Stomach (tissue), 9 donors: Measurements from ENCODE around the gene SLC29A1. TPM values are rescaled to one million over a fixed set of nuclear protein-coding genes. Genes with fewer than 3 reads are reported as not detected.

ENCODE experiments used
- DNase-seq, 2 donors: peaks; one replicate each; pipeline versions ENCODE4 v3.0.0 to v3.0.0-alpha.2; 2013 to 2019
- H3K27ac ChIP-seq, 5 donors: fragments of 200-600 bp in 4 of 5; sonication (generic) in 4 of 5; one replicate each; pipeline ENCODE4 v1.5.1; 2013 to 2019; ENCODE audit warnings: mild to moderate bottlenecking in 1 of 5, moderate library complexity in 1 of 5
- H3K27me3 ChIP-seq, 3 donors: fragments of 200-600 bp; sonication (generic); one replicate each; pipeline ENCODE4 v1.5.1; 2017 to 2019; ENCODE audit warnings: mixed run types in 1 of 3
- H3K36me3 ChIP-seq, 4 donors: fragments of 200-600 bp; sonication (generic); 1 replicate in 3 of 4; 2 replicates in 1 of 4; pipeline ENCODE4 v1.5.1; 2016 to 2019
- H3K4me1 ChIP-seq, 4 donors: fragments of 200-600 bp; sonication (generic); one replicate each; pipeline ENCODE4 v1.5.1; 2016 to 2019
- H3K4me3 ChIP-seq, 4 donors: fragments of 200-600 bp; sonication (generic) in 3 of 4; one replicate each; pipeline ENCODE4 v1.5.1; 2016 to 2019; ENCODE audit warnings: mild to moderate bottlenecking in 1 of 4
- H3K9me3 ChIP-seq, 4 donors: fragments of 200-600 bp; sonication (generic); one replicate each; pipeline ENCODE4 v1.5.1; 2016 to 2019
- CTCF ChIP-seq, 7 experiments: fragments of 450-650 bp in 4 of 7; fragments of 200-600 bp in 3 of 7; sonication (generic) in 3 of 7; IDR thresholded peaks; one replicate each; pipeline ENCODE4 v1.5.1; 2016 to 2019; ENCODE audit warnings: antibody characterized with exemption in 7 of 7, control low read depth in 2 of 7, mild to moderate bottlenecking in 1 of 7
- EP300 ChIP-seq: sonication (generic); formaldehyde crosslinking; IDR thresholded peaks from one replicate; pipeline ENCODE4 v1.6.1; 2017; ENCODE audit warnings: antibody characterized with exemption
- POLR2A ChIP-seq, 4 donors: fragments of 450-650 bp; IDR thresholded peaks; one replicate each; pipeline ENCODE4 v1.6.1; 2016; ENCODE audit warnings: antibody characterized with exemption in 4 of 4, control low read depth in 2 of 4, mild to moderate bottlenecking in 1 of 4, moderate library complexity in 1 of 4
- POLR2AphosphoS5 ChIP-seq, 3 donors: sonication (generic); formaldehyde crosslinking; IDR thresholded peaks; one replicate each; pipeline ENCODE4 v1.6.1; 2016; ENCODE audit warnings: antibody characterized with exemption in 3 of 3
- WGBS, 5 donors: extraction: QIAGEN DNeasy Blood & Tissue Kit in 3 of 5; methylation state at CpG; one replicate each; pipeline versions ENCODE4 v1.1.5 to v1.1.7; 2013 to 2018; 5-methylcytosine and 5-hydroxymethylcytosine counted together
- intact Hi-C: fragments of 100-400 bp; cut with DNase I; formaldehyde crosslinking; loops from one replicate; pipeline ENCODE4 v1.15.1; 2023; ENCODE audit warnings: low total_unique reads
- polyA plus RNA-seq, 3 donors: library from polyadenylated mRNA; stranded (reverse); fragments of 200-250 nt; gene quantifications; one replicate each; pipeline ENCODE4 v1.2.3, GENCODE V29; 2013
- total RNA-seq, 5 donors: library from RNA; depleted of rRNA; stranded (reverse); fragments of >200 nt; gene quantifications; one replicate each; pipeline versions ENCODE4 v1.1.0 to v1.2.3, GENCODE V29; 2014 to 2016
- donor health status: healthy with polysubstance abuse.
- donor health status: Bipolar disorder and iron deficiency.
- donor health status: healthy.

Gene SLC29A1
- total and polyA plus RNA-seq, 8 donors: 22.6 to 217 (median 36.2) TPM

GRCh38 chr6:44232676-44233566 is 9.5 kb downstream of the SLC29A1 start:
- H3K36me3 ChIP-seq: peaks cover 36 to 57% (median 50%) of the 10 kb centered on the region in 4 donors
- intact Hi-C loops: loop anchor here (10.0 kb wide), 1 partner anchor 58 kb away; no protein-coding TSS in a partner anchor
- peak overlapping the region in 4 of 5 donors; percentile 70 to 98 (median 96) for H3K27ac ChIP-seq
- no peaks in the 10 kb centered on the region for H3K27me3 ChIP-seq
- no peaks in the 10 kb centered on the region for H3K9me3 ChIP-seq
- no peak for DNase-seq
- H3K4me3 ChIP-seq: no peak overlapping the region
- TF ChIP-seq EP300 (no peak), CTCF (IDR thresholded peaks at IDR 0.05) (no peak), POLR2AphosphoS5 (IDR thresholded peaks at IDR 0.05) (no peak), POLR2A (IDR thresholded peaks at IDR 0.05) (no peak)
- peaks cover 42 to 100% (median 75%) of the 10 kb centered on the region in 4 donors for H3K4me1 ChIP-seq
- 71 to 90% (median 84%) methylated on average over 9 to 16 of the region's 16 CpGs for WGBS, 5 donors

- no peak for DNase-seq
- H3K27ac ChIP-seq: peak overlapping the region in 4 of 5 donors; percentile 70 to 98 (median 96)
- no peaks in the 10 kb centered on the region for H3K27me3 ChIP-seq
- H3K36me3 ChIP-seq: peaks cover 36 to 51% (median 49%) of the 10 kb centered on the region in 4 donors
- TF ChIP-seq CTCF (IDR thresholded peaks at IDR 0.05) (no peak), POLR2A (IDR thresholded peaks at IDR 0.05) (no peak), EP300 (no peak), POLR2AphosphoS5 (IDR thresholded peaks at IDR 0.05) (no peak)
- H3K9me3 ChIP-seq: no peaks in the 10 kb centered on the region
- peaks cover 42 to 100% (median 74%) of the 10 kb centered on the region in 4 donors for H3K4me1 ChIP-seq
- no peak overlapping the region for H3K4me3 ChIP-seq
- 56 to 76% (median 70%) methylated on average over 13 to 14 of the region's 14 CpGs for WGBS, 5 donors
- intact Hi-C loops: loop anchor here (10.0 kb wide), 1 partner anchor 59 kb away; no protein-coding TSS in a partner anchor
Observed at GRCh38 chr6:44233567-44234100, 10.2 kb downstream of the SLC29A1 start.

GRCh38 chr6:44234101-44235025 is 11.0 kb downstream of the SLC29A1 start:
- TF ChIP-seq EP300 (no peak), POLR2AphosphoS5 (IDR thresholded peaks at IDR 0.05) (peak; percentile 10 to 75 (median 57)), CTCF (IDR thresholded peaks at IDR 0.05) (peak in 5 of 7 experiments; percentile 51 to 81 (median 67)), POLR2A (IDR thresholded peaks at IDR 0.05) (no peak)
- Histone ChIP-seq H3K4me1 (peaks cover 42 to 94% (median 70%) of the 10 kb centered on the region in 4 donors), H3K36me3 (peaks cover 36 to 44% (median 42%) of the 10 kb centered on the region in 4 donors), H3K27me3 (no peaks in the 10 kb centered on the region), H3K9me3 (no peaks in the 10 kb centered on the region), H3K27ac (peak overlapping the region; percentile 33 to 98 (median 96)), H3K4me3 (no peak overlapping the region)
- intact Hi-C loops: loop anchor here (10.0 kb wide), 1 partner anchor 60 kb away; no protein-coding TSS in a partner anchor
- WGBS, 5 donors: 17 to 38% (median 21%) methylated on average over 5 of the region's 5 CpGs
- peak; percentile 65 to 88 for DNase-seq
